Neural progenitor cell (in vitro differentiated cells): ENCODE results near the gene MTHFSD.

Experiments
- EZH2 ChIP-seq: fragments of 200-600 bp; sonication (generic); IDR thresholded peaks from 2 replicates; pipeline ENCODE4 v1.6.1; 2017; ENCODE audit warnings: antibody characterized with exemption, mild to moderate bottlenecking, moderate library complexity
- EZH2phosphoT487 ChIP-seq: fragments of 200-600 bp; sonication (generic); IDR thresholded peaks from 2 replicates; pipeline ENCODE4 v1.6.1; 2017; ENCODE audit warnings: antibody characterized with exemption
- TF ChIP-seq, protein P1 (sequence below): fragments of 200-600 bp; sonication (generic); IDR thresholded peaks from 2 replicates; pipeline ENCODE4 v1.5.1; 2017; ENCODE audit warnings: antibody characterized with exemption, mild to moderate bottlenecking

GRCh38 chr16:86557587-86557986 is 2.6 kb upstream of the MTHFSD start:
- TF ChIP-seq, protein P1, sequence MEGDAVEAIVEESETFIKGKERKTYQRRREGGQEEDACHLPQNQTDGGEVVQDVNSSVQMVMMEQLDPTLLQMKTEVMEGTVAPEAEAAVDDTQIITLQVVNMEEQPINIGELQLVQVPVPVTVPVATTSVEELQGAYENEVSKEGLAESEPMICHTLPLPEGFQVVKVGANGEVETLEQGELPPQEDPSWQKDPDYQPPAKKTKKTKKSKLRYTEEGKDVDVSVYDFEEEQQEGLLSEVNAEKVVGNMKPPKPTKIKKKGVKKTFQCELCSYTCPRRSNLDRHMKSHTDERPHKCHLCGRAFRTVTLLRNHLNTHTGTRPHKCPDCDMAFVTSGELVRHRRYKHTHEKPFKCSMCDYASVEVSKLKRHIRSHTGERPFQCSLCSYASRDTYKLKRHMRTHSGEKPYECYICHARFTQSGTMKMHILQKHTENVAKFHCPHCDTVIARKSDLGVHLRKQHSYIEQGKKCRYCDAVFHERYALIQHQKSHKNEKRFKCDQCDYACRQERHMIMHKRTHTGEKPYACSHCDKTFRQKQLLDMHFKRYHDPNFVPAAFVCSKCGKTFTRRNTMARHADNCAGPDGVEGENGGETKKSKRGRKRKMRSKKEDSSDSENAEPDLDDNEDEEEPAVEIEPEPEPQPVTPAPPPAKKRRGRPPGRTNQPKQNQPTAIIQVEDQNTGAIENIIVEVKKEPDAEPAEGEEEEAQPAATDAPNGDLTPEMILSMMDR = no peak
- no peak for TF ChIP-seq EZH2
- TF ChIP-seq EZH2phosphoT487 = no peak
